ENCODE data around the gene ZNF763. TPM values are rescaled to one million over a fixed set of nuclear protein-coding genes. Genes with fewer than 3 reads are reported as not detected.
"Not testable (repeated sequence)": the region's sequence is repeated elsewhere in the genome, so short reads cannot be mapped to it uniquely, and the experiment has no call there.

The ZNF763 gene
- total RNA-seq, 5 donors from 2014 or later (not counting 1 experiment from before 2014, with no cell fraction given), result 0.98 to 10.5 (median 8.0) TPM

DNA sequence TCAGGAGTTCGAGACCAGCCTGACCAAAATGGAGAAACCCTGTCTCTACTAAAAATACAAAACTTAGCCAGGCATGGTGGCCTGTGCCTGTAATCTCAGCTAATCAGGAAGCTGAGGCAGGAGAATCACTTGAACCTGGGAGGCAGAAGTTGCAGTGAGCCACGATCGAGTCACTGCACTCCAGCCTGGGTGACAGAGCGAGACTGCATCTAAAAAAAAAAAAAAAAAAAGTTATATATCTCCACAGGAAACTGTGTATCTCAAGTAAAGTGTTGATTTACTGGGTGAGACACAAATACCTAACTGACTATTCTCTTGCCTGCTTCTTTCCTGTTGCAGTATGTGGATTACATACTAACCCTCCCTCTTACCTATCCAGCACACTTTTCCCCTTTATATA is 27.1 kb downstream of the ZNF763 start:
- CTCF ChIA-PET, result interaction anchor here in 1 of 2 donors (0.9 to 5.7 kb wide), 2 partner anchors 27 to 68 kb away, joined by 3 to 70 read pairs; partner anchors contain the start of genes ZNF700 and ZNF763
- H3K27ac ChIP-seq (ENCODE audit: low read length); ATAC-seq (replicated peaks in 1 of 4); H3K27me3 Mint-ChIP-seq; H3K27me3 ChIP-seq (replicated peaks in 1 of 2; ENCODE audit: control insufficient read depth in 2 of 2, extremely low read depth in 1 of 2, insufficient read depth in 2 of 2, low read length in 1 of 2); H3K9me3 ChIP-seq; H3K9me3 Mint-ChIP-seq; H3K4me3 ChIP-seq (ENCODE audit: control insufficient read depth in 1 of 2, extremely low read depth in 1 of 2, low read length in 1 of 2); DNase-seq; H3K36me3 ChIP-seq (ENCODE audit: control insufficient read depth in 2 of 2, extremely low read depth in 1 of 2, insufficient read depth in 1 of 2, low read length in 1 of 2); H3K4me3 Mint-ChIP-seq; POLR2A ChIA-PET: not testable (repeated sequence)
- Mint-ChIP-seq H3K27ac (peak overlapping the region in 1 of 2 donors; percentile 39), H3K36me3 (peaks cover 14% of the 10 kb centered on the region), H3K4me1 (peaks cover 42 to 57% (median 48%) of the 10 kb centered on the region in 3 donors)
- H3K4me1 ChIP-seq (ENCODE audit: control insufficient read depth in 1 of 2, extremely low read depth in 1 of 2, insufficient read depth in 2 of 2, low read length in 2 of 2), result peaks cover 6 to 20% of the 10 kb centered on the region in 2 experiments
- no CpG with 5 or more reads among the region's 4 CpGs for WGBS (ENCODE audit: insufficient coverage)

DNA sequence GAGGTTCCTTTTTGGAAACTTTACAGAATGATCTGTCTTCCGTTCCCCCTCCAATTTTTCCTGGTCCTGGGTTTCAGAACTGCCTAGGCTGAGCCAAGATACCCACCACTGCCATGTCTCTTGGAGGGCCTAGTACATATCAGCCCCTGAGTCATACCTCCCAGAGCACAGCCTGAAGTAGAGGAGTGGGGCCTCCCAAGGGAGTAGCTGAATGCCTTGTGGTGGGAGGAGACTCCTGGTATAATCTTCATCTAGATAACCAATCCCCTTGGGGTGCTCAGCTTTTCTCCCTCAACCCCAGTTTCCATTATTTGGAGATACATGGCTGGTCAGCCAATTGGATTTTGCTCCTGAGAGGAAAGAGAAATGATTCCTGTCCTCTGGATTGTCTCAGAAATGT is 30.3 kb downstream of the ZNF763 start:
- no peak overlapping the region for H3K27ac Mint-ChIP-seq
- Histone ChIP-seq H3K36me3 (ENCODE audit: control insufficient read depth in 2 of 2, extremely low read depth in 1 of 2, insufficient read depth in 1 of 2, low read length in 1 of 2) (peaks cover 0 to 3% of the 10 kb centered on the region in 2 donors), H3K4me3 (ENCODE audit: control insufficient read depth in 1 of 2, extremely low read depth in 1 of 2, low read length in 1 of 2) (no peak overlapping the region), H3K27me3 (replicated peaks in 1 of 2; ENCODE audit: control insufficient read depth in 2 of 2, extremely low read depth in 1 of 2, insufficient read depth in 2 of 2, low read length in 1 of 2) (no peaks in the 10 kb centered on the region), H3K27ac (ENCODE audit: low read length) (no peak overlapping the region), H3K4me1 (ENCODE audit: control insufficient read depth in 1 of 2, extremely low read depth in 1 of 2, insufficient read depth in 2 of 2, low read length in 2 of 2) (peaks cover 4 to 10% of the 10 kb centered on the region in 2 experiments), H3K9me3 (no peaks in the 10 kb centered on the region)
- ChIA-PET POLR2A (no interaction called here), CTCF (no interaction called here)
- H3K36me3 Mint-ChIP-seq, result peaks cover 26% of the 10 kb centered on the region
- ATAC-seq (replicated peaks in 1 of 4) (no peak), DNase-seq (no peak)
- no peaks in the 10 kb centered on the region for H3K27me3 Mint-ChIP-seq
- WGBS (ENCODE audit: insufficient coverage), result no CpG with 5 or more reads among the region's 1 CpG
- H3K9me3 Mint-ChIP-seq, result no peaks in the 10 kb centered on the region
- peaks cover 38 to 54% (median 53%) of the 10 kb centered on the region in 3 donors for H3K4me1 Mint-ChIP-seq
- no peak overlapping the region for H3K4me3 Mint-ChIP-seq

DNA sequence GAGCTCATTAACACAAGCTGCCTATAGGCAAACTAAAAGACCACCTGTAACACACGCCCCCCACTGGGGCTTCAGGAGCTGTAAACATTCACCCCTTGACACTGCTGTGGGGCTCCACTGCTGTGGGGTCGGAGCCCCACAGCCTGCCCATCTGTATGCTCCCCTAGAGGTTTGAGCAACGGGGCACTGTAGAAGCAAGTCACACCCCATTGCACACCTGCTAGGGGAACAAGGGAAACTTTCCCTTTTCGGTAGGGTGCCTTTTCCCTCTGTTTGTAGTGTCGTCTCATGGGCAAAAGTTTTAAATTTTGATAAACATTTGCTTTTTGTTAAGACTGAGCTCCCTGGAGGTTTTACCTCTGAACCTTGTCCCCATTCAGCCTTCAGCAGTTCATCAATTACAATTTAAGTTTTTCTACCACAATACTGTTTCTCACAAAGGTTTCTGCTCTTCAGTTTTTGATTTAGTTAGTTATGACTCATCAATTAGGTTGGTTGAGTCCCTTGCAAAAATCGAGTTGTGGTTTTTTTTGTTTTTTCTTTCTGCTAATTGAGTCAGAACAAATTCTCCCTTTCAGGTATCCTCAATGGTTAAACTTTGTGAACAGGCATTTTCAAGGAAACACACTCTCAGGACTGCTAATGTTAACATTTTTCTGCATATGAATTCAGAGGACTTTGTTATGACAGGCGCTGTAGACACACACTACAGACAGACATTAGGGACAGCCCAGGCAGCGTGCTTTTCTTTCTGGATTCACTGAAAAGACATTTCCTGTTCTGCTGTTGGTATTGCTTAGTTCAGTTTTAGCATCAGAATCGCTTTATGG is 35.5 kb downstream of the ZNF763 start:
- no peak overlapping the region for H3K27ac ChIP-seq (ENCODE audit: low read length)
- H3K4me1 Mint-ChIP-seq, result peaks cover 19 to 27% (median 26%) of the 10 kb centered on the region in 3 donors

DNA sequence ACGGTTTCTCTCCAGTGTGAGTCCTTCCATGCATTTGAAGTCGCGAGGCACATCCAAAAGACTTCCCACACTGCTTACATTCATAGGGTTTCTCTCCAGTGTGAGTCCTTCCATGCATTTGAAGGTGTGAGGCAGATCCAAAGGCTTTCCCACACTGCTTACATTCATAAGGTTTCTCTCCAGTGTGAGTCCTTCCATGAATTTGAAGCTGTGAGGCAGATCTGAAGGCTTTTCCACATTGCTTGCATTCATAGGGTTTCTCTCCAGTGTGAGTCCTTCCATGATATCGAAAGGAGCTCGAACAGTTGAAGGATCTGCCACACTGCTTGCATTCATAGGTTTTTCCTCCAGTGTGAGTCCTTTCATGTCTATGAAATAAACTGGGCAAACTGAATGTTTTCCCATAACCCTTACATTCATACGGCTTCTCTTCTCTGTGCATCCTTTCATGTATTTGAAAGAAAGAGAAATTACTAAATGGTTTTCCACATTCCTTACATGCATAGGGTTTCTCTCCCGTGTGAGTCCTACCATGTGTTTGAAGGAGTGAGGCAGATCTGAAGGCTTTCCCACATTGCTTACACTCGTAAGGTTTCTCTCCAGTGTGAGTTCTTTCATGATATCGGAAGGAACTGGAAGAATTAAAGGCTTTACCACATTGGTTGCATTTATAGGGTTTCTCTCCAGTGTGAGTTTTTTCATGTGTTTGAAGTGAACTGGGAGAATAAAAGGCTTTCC is 50.3 kb downstream of the ZNF763 start:
- Histone ChIP-seq H3K4me1 (ENCODE audit: control insufficient read depth in 1 of 2, extremely low read depth in 1 of 2, insufficient read depth in 2 of 2, low read length in 2 of 2) (no peaks in the 10 kb centered on the region), H3K36me3 (ENCODE audit: control insufficient read depth in 2 of 2, extremely low read depth in 1 of 2, insufficient read depth in 1 of 2, low read length in 1 of 2) (peaks cover 17 to 20% of the 10 kb centered on the region in 2 donors), H3K27ac (ENCODE audit: low read length) (no peak overlapping the region), H3K4me3 (ENCODE audit: control insufficient read depth in 1 of 2, extremely low read depth in 1 of 2, low read length in 1 of 2) (peak overlapping the region in 1 of 2 donors; percentile 17), H3K27me3 (replicated peaks in 1 of 2; ENCODE audit: control insufficient read depth in 2 of 2, extremely low read depth in 1 of 2, insufficient read depth in 2 of 2, low read length in 1 of 2) (no peaks in the 10 kb centered on the region), H3K9me3 (peaks cover 30% of the 10 kb centered on the region)
- no peaks in the 10 kb centered on the region for H3K27me3 Mint-ChIP-seq
- 100% methylated on average over 3 of the region's 9 CpGs for WGBS (ENCODE audit: insufficient coverage)
- POLR2A ChIA-PET, result interaction anchor here in 1 of 2 donors (0.6 kb wide), 1 partner anchor 14 kb away, joined by 4 read pairs; no protein-coding TSS in a partner anchor
- peaks cover 70% of the 10 kb centered on the region for H3K36me3 Mint-ChIP-seq
- H3K9me3 Mint-ChIP-seq, result peaks cover 11 to 46% (median 40%) of the 10 kb centered on the region in 3 donors
- H3K4me3 Mint-ChIP-seq, result no peak overlapping the region
- no peak overlapping the region for H3K27ac Mint-ChIP-seq
- no peaks in the 10 kb centered on the region for H3K4me1 Mint-ChIP-seq
- CTCF ChIA-PET, result no interaction called here
- no peak for DNase-seq
- ATAC-seq (replicated peaks in 1 of 4), result no peak

More for the DNA sequence above, 35.5 kb downstream of the ZNF763 start:
- ChIA-PET CTCF (interaction anchor here in 1 of 2 donors (0.5 kb wide), 1 partner anchor 200 kb away, joined by 6 read pairs; no protein-coding TSS in a partner anchor), POLR2A (no interaction called here)
- H3K4me3 ChIP-seq (ENCODE audit: control insufficient read depth in 1 of 2, extremely low read depth in 1 of 2, low read length in 1 of 2), result no peak overlapping the region
- no peaks in the 10 kb centered on the region for H3K27me3 Mint-ChIP-seq
- H3K27me3 ChIP-seq (replicated peaks in 1 of 2; ENCODE audit: control insufficient read depth in 2 of 2, extremely low read depth in 1 of 2, insufficient read depth in 2 of 2, low read length in 1 of 2), result no peaks in the 10 kb centered on the region
- H3K9me3 Mint-ChIP-seq, result no peaks in the 10 kb centered on the region
- H3K36me3 Mint-ChIP-seq, result peaks cover 23% of the 10 kb centered on the region
- WGBS (ENCODE audit: insufficient coverage), result 61% methylated on average over 2 of the region's 9 CpGs
- peaks cover 0 to 4% of the 10 kb centered on the region in 2 donors for H3K36me3 ChIP-seq (ENCODE audit: control insufficient read depth in 2 of 2, extremely low read depth in 1 of 2, insufficient read depth in 1 of 2, low read length in 1 of 2)
- H3K4me3 Mint-ChIP-seq, result peak overlapping the region in 1 of 3 donors; percentile 20
- no peaks in the 10 kb centered on the region for H3K9me3 ChIP-seq
- peaks cover 0 to 10% of the 10 kb centered on the region in 2 experiments for H3K4me1 ChIP-seq (ENCODE audit: control insufficient read depth in 1 of 2, extremely low read depth in 1 of 2, insufficient read depth in 2 of 2, low read length in 2 of 2)
- H3K27ac Mint-ChIP-seq, result peak overlapping the region; percentile 31 to 44
- DNase-seq (no peak), ATAC-seq (replicated peaks in 1 of 4) (peak in 2 of 4 experiments; percentile 16 to 40)

DNA sequence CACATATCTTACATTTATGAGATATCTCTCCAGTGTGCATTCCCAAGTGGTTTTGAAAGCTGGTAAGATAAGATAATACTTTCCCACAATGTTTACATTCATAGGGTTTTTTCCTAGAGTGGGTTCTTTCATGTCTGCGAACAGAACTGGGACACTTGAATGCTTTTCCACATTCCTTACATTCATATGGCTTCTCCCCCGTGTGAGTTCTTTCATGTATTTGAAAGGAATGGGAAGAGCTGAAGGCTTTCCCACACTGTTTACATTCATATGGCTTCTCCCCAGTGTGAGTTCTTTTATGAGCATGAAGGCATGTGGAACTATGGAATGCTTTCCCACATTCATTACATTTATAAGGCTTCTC is 50.9 kb downstream of the ZNF763 start:
- no peak overlapping the region for H3K27ac Mint-ChIP-seq
- POLR2A ChIA-PET, result interaction anchor here in 1 of 2 donors (0.6 kb wide), 1 partner anchor 14 kb away, joined by 4 read pairs; no protein-coding TSS in a partner anchor
- no peaks in the 10 kb centered on the region for H3K4me1 ChIP-seq (ENCODE audit: control insufficient read depth in 1 of 2, extremely low read depth in 1 of 2, insufficient read depth in 2 of 2, low read length in 2 of 2)
- no peaks in the 10 kb centered on the region for H3K27me3 ChIP-seq (replicated peaks in 1 of 2; ENCODE audit: control insufficient read depth in 2 of 2, extremely low read depth in 1 of 2, insufficient read depth in 2 of 2, low read length in 1 of 2)
- H3K9me3 ChIP-seq, result peaks cover 29% of the 10 kb centered on the region
- peaks cover 11 to 46% (median 43%) of the 10 kb centered on the region in 3 donors for H3K9me3 Mint-ChIP-seq
- no peak overlapping the region for H3K4me3 Mint-ChIP-seq
- no peaks in the 10 kb centered on the region for H3K27me3 Mint-ChIP-seq
- DNase-seq (no peak), ATAC-seq (replicated peaks in 1 of 4) (no peak)
- no peak overlapping the region for H3K4me3 ChIP-seq (ENCODE audit: control insufficient read depth in 1 of 2, extremely low read depth in 1 of 2, low read length in 1 of 2)
- no CpG with 5 or more reads among the region's 2 CpGs for WGBS (ENCODE audit: insufficient coverage)
- peaks cover 17 to 20% of the 10 kb centered on the region in 2 donors for H3K36me3 ChIP-seq (ENCODE audit: control insufficient read depth in 2 of 2, extremely low read depth in 1 of 2, insufficient read depth in 1 of 2, low read length in 1 of 2)
- H3K36me3 Mint-ChIP-seq, result peaks cover 67% of the 10 kb centered on the region
- no peaks in the 10 kb centered on the region for H3K4me1 Mint-ChIP-seq
- H3K27ac ChIP-seq (ENCODE audit: low read length), result no peak overlapping the region
- CTCF ChIA-PET, result no interaction called here

Measured in T-cell (primary cell).